ENCODE data around the gene TGFB3. TPM values are rescaled to one million over a fixed set of nuclear protein-coding genes. Genes with fewer than 3 reads are reported as not detected.

Gene TGFB3
- total and polyA plus RNA-seq, 2 of the 13 experiments (the other 11 are each of a cell fraction or from before 2014, with no cell fraction given) = 1.4 to 2.5 TPM

DNA sequence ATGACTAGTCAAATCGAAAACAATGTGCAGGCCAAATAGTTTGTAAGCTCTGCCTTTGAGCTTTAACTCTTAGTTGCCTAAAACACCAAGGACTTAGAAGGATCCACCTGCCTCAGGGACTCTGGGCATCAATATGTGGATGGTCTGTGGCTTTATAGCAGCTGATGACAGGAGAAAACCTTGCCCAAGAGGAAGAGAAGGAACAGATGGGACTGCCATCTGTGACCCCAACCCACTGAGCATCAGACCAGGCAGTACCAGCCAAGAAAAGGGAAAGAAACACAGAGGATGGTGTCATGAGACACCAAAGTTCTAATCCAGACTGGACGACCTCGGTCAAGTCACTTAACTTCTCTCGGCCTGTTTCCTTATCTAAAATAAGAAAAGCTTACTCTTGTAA is 12.7 kb downstream of the TGFB3 start:
- no peak overlapping the region for H2AFZ ChIP-seq (ENCODE audit: low read length)
- no peak for ATAC-seq
- H3K79me2 ChIP-seq (ENCODE audit: insufficient read depth, low read length) = no peaks in the 10 kb centered on the region
- CTCF ChIA-PET (ENCODE audit: low intra/inter-chr PET ratio, low total read pairs) = no interaction called here
- H3K9me3 ChIP-seq (ENCODE audit: low read length) = no peaks in the 10 kb centered on the region
- H4K20me1 ChIP-seq (ENCODE audit: insufficient read depth, low read length) = no peaks in the 10 kb centered on the region
- no peak overlapping the region for H3K4me3 ChIP-seq (replicated peaks in 1 of 3; ENCODE audit: insufficient read depth in 1 of 3, low read depth in 2 of 3, low read length in 3 of 3)
- H3K9ac ChIP-seq (ENCODE audit: insufficient read depth, low read depth, low read length) = no peak overlapping the region
- TF ChIP-seq NCOR1 (IDR thresholded peaks at IDR 0.05; ENCODE audit: borderline replicate concordance, low read length) (no peak), MEF2D (CRISPR knock-in tag; IDR thresholded peaks at IDR 0.05) (no peak), HNRNPH1 (optimal IDR thresholded peaks at IDR 0.05; ENCODE audit: low read depth, low read length) (no peak), ZNF136 (CRISPR knock-in tag; IDR thresholded peaks at IDR 0.05; ENCODE audit: low read depth) (no peak), PPARG (CRISPR knock-in tag; conservative IDR thresholded peaks at IDR 0.05) (no peak), JARID2 (CRISPR knock-in tag; IDR thresholded peaks at IDR 0.05; ENCODE audit: insufficient replicate concordance) (no peak), BCL6 (CRISPR knock-in tag; IDR thresholded peaks at IDR 0.05) (no peak), SUZ12 (IDR thresholded peaks at IDR 0.05; ENCODE audit: low read depth, low read length) (no peak), NFYC (CRISPR knock-in tag; IDR thresholded peaks at IDR 0.05) (no peak), ZFY (CRISPR knock-in tag; IDR thresholded peaks at IDR 0.05) (no peak), NR2C2 (CRISPR knock-in tag; IDR thresholded peaks at IDR 0.05; ENCODE audit: borderline replicate concordance) (no peak), ZNF24 (IDR thresholded peaks at IDR 0.05) (no peak)
- TF ChIP-seq, protein P1, sequence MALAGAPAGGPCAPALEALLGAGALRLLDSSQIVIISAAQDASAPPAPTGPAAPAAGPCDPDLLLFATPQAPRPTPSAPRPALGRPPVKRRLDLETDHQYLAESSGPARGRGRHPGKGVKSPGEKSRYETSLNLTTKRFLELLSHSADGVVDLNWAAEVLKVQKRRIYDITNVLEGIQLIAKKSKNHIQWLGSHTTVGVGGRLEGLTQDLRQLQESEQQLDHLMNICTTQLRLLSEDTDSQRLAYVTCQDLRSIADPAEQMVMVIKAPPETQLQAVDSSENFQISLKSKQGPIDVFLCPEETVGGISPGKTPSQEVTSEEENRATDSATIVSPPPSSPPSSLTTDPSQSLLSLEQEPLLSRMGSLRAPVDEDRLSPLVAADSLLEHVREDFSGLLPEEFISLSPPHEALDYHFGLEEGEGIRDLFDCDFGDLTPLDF (CRISPR knock-in tag; IDR thresholded peaks at IDR 0.05) = no peak
- TF ChIP-seq, protein P2, sequence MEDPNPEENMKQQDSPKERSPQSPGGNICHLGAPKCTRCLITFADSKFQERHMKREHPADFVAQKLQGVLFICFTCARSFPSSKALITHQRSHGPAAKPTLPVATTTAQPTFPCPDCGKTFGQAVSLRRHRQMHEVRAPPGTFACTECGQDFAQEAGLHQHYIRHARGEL (CRISPR knock-in tag; IDR thresholded peaks at IDR 0.05) = no peak
- TF ChIP-seq, protein P3, sequence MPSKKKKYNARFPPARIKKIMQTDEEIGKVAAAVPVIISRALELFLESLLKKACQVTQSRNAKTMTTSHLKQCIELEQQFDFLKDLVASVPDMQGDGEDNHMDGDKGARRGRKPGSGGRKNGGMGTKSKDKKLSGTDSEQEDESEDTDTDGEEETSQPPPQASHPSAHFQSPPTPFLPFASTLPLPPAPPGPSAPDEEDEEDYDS (CRISPR knock-in tag; IDR thresholded peaks at IDR 0.05) = no peak
- TF ChIP-seq, protein P4, sequence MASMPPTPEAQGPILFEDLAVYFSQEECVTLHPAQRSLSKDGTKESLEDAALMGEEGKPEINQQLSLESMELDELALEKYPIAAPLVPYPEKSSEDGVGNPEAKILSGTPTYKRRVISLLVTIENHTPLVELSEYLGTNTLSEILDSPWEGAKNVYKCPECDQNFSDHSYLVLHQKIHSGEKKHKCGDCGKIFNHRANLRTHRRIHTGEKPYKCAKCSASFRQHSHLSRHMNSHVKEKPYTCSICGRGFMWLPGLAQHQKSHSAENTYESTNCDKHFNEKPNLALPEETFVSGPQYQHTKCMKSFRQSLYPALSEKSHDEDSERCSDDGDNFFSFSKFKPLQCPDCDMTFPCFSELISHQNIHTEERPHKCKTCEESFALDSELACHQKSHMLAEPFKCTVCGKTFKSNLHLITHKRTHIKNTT (CRISPR knock-in tag; IDR thresholded peaks at IDR 0.05) = no peak
- TF ChIP-seq, protein P5, sequence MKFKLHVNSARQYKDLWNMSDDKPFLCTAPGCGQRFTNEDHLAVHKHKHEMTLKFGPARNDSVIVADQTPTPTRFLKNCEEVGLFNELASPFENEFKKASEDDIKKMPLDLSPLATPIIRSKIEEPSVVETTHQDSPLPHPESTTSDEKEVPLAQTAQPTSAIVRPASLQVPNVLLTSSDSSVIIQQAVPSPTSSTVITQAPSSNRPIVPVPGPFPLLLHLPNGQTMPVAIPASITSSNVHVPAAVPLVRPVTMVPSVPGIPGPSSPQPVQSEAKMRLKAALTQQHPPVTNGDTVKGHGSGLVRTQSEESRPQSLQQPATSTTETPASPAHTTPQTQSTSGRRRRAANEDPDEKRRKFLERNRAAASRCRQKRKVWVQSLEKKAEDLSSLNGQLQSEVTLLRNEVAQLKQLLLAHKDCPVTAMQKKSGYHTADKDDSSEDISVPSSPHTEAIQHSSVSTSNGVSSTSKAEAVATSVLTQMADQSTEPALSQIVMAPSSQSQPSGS (CRISPR knock-in tag; IDR thresholded peaks at IDR 0.05) = no peak
- no peaks in the 10 kb centered on the region for H3K27me3 ChIP-seq (ENCODE audit: control insufficient read depth in 1 of 2, insufficient read depth in 2 of 2, low read length in 2 of 2)
- intact Hi-C loops (cut with micrococcal nuclease; ENCODE audit: unreplicated experiment) = no loop called here
- FAIRE-seq = no peak
- no TSS peak for BruUV-seq (replicated peaks)
- no peak for DNase-seq (ENCODE audit: low spot score)
- no peaks in the 10 kb centered on the region for H3K4me1 ChIP-seq (ENCODE audit: insufficient read depth, low read length)
- in situ Hi-C loops (cut with HindIII; ENCODE audit: extremely low pct_ligation_motif_present, low pct_unique_long_range_greater_than_20kb) = no loop called here
- POLR2A ChIA-PET = no interaction called here
- no peak overlapping the region for H3K4me2 ChIP-seq (ENCODE audit: low read depth, low read length)
- 76% methylated on average over 4 of the region's 4 CpGs for WGBS (ENCODE audit: low lambda C conversion rate)
- H3K27ac ChIP-seq (ENCODE audit: extremely low read length, insufficient read depth, low read length) = no peak overlapping the region
- H3K36me3 ChIP-seq (replicated peaks in 1 of 2; ENCODE audit: control insufficient read depth in 1 of 2, insufficient read depth in 2 of 2, low read length in 2 of 2) = no peaks in the 10 kb centered on the region
